ENCODE measurements around the gene MGLL.

MGLL gene

GRCh38 chr3:127820826-127821313, 1.4 kb downstream of the MGLL start:
- no peak for TF ChIP-seq CTCF (IDR thresholded peaks at IDR 0.05; ENCODE audit: insufficient read depth, low read depth, low read length, missing control alignments)
- no peak for DNase-seq (ENCODE audit: low read depth)
- H3K4me3 ChIP-seq (ENCODE audit: low read depth, low read length) = peak overlapping the region; percentile 98

GRCh38 chr3:127820221-127820825, 2.0 kb downstream of the MGLL start:
- peak; percentile 10 for TF ChIP-seq CTCF (IDR thresholded peaks at IDR 0.05; ENCODE audit: insufficient read depth, low read depth, low read length, missing control alignments)
- peak; percentile 44 for DNase-seq (ENCODE audit: low read depth)
- H3K4me3 ChIP-seq (ENCODE audit: low read depth, low read length) = peak overlapping the region; percentile 98

GRCh38 chr3:127819656-127820055, 2.7 kb downstream of the MGLL start:
- no peak overlapping the region for H3K4me3 ChIP-seq (ENCODE audit: low read depth, low read length)
- DNase-seq (ENCODE audit: low read depth) = no peak
- no peak for TF ChIP-seq CTCF (IDR thresholded peaks at IDR 0.05; ENCODE audit: insufficient read depth, low read depth, low read length, missing control alignments)

GRCh38 chr3:127819086-127819485, 3.2 kb downstream of the MGLL start:
- no peak for TF ChIP-seq CTCF (IDR thresholded peaks at IDR 0.05; ENCODE audit: insufficient read depth, low read depth, low read length, missing control alignments)
- DNase-seq (ENCODE audit: low read depth) = no peak
- no peak overlapping the region for H3K4me3 ChIP-seq (ENCODE audit: low read depth, low read length)

GRCh38 chr3:127817406-127817841, 4.9 kb downstream of the MGLL start:
- DNase-seq (ENCODE audit: low read depth) = no peak
- no peak overlapping the region for H3K4me3 ChIP-seq (ENCODE audit: low read depth, low read length)
- no peak for TF ChIP-seq CTCF (IDR thresholded peaks at IDR 0.05; ENCODE audit: insufficient read depth, low read depth, low read length, missing control alignments)

GRCh38 chr3:127816783-127817405, 5.4 kb downstream of the MGLL start:
- H3K4me3 ChIP-seq (ENCODE audit: low read depth, low read length) = no peak overlapping the region
- TF ChIP-seq CTCF (IDR thresholded peaks at IDR 0.05; ENCODE audit: insufficient read depth, low read depth, low read length, missing control alignments) = no peak
- no peak for DNase-seq (ENCODE audit: low read depth)
